ENCODE results near the gene LY6G6D.

Gene LY6G6D

GRCh38 chr6:31721351-31722020, 6.3 kb downstream of the LY6G6D start, which contains the start of gene LY6G6C:
TSS of gene LY6G6C (minus strand) at chr6:31721746. CDS start at chr6:31721679, 67 bp downstream.
- no peak for DNase-seq

DNA sequence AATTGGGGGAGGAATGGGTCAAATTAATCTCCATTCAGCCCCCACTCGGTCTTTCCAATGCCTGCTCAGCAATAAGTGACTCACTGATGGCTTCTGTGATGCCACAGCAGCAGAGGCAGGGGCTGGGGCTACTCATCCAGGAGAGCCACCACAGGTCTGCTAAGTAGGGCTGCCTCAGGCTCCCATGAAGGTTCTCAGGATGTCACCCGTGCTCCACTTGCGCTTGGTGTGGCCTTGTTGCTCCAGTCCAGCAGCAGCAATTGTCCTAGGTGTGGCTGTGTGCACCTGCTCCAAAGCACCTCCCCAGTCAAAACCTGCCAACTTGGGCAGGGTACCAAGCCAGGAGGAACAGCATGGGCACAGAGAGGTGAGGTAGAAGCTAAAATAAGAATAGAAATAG, 7.0 kb downstream of the LY6G6D start:
- no peak for DNase-seq

DNA sequence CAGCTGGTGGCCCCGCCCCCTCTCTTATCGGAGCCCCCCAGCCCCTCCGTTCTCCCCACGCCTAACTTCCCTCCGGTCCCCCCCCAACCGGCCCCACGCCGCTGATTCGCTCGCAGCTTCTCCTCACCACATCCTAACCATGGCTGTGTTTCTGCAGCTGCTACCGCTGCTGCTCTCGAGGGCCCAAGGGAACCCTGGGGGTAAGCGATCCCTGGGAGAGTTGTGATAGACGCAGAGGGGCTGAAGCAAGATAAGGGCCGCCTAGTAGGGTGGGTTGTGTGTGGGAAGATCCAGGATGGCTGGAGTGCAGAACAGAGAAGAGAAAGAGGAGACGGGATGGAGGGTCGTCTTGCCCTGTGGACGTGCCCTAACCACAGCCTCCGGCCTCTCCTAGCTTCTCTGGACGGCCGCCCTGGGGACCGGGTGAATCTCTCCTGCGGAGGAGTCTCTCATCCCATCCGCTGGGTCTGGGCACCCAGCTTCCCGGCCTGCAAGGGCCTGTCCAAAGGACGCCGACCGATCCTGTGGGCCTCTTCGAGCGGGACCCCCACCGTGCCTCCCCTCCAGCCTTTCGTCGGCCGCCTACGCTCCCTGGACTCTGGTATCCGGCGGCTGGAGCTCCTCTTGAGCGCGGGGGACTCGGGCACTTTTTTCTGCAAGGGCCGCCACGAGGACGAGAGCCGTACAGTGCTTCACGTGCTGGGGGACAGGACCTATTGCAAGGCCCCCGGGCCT, 8.3 kb downstream of the LY6G6D start, which contains the start of gene MPIG6B:
MPIG6B (plus strand) TSS at position 129 of the 735 bp plus-strand sequence; CDS start at position 140, 11 bp downstream.
- DNase-seq = no peak

DNA sequence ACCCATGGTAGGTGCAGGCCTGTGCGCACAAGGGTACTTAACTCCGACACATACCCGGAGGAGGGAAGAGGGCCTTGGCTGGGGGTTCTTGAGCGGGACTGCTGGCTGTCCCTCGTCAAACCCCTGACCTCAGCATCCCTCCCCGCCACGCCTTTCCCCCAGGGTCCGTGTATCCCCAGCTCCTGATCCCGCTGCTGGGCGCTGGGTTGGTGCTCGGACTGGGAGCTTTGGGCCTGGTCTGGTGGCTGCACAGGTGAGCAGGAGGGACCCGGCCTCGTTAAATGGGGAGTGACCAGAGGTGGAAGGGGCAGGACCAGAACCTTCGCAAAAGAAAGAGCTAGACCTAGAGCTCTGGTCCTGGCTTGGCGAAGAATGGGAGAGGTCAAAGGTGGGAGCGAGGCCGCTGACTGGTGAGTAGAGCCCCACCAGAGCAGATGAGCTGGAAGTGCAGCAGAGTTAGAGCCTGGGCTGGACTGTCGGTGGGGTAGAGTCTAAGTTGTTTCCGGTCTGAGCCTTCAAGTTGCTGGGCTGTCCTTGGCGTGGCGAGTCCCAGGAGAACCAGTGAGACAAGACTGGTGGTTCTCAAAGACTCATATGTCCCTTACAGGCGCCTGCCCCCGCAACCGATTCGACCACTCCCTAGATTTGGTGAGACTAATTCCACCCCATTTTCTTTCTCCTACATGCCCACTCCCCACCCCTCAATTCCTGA, 9.0 kb downstream of the LY6G6D start:
- DNase-seq = no peak

- DNase-seq = no peak
Observed at GRCh38 chr6:31725502-31726350, 10.6 kb downstream of the LY6G6D start.

DNA sequence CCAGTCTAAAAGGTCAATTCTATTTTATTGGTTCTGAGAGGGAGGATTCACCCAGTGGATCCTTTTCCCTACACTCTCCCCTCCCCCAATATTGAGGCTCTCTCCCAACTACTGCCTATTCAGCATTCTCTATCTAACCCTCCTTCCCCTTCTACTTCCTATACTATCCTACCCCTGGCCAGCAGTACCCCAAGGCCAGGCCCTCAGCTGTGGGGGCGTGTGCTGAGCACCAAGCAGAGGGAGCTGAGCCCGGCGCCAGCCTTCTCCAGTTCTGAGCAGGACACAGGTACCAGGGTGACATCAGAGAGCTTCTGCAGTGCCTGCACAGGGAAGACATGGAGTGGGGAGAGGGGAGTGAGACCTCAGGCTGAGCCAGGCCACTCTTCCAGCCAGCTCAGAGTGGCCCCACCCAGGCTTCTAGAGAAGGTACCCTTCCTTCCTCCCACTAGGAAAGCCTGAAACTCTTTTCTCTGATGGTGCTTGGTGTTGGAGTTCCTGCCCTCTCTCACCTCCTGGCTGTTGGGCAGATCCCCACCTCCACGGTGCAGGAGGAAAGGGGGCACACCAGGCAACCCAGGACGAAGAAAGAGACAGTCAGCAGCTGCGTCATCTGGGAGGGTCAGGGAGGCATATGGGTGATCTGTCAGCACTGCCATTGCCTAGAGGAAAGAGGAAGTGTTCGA, 12.0 kb downstream of the LY6G6D start:
- no peak for DNase-seq

- no peak for DNase-seq
Observed at GRCh38 chr6:31727717-31728671, 12.8 kb downstream of the LY6G6D start.

DNA sequence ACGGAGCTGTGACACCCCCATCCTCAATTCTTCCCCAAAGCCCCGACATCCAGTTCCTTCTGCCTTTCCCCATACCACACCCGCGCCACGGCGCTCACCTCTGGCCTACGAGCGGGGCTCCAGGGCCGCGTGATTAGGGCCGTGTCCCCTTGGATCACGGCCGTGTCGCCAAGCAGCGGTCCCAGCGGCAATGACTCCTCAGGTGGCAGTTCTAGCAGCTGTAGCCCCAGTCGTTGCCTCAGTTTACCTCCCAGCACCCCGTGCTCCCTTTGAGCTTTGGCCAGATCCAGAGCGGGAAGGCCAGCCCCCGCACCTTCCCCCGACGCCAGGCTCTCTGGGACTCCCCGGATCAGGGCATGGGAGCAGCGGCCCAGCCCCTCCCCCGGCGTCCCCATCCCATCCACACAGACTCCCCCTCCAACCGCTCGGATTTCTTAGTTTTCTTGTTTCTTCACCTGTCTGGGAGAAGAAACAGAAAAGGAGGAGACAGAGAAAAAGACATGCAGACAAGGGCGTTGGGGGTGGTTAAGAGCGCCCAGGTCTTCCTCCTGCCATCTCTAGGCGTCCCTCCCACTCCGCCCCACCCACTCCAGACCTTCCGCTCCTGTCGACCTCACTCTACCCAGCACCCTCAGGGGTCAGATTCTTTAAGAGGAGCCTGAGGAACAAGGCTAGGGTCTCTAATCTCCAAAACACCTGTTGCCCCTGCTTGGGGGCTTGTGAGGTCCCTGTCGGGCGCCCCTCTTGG, 13.8 kb downstream of the LY6G6D start, which contains the start of gene DDAH2:
DDAH2 (minus strand) TSS at position 533 of the 748 bp plus-strand sequence; CDS start at position 395, 138 bp downstream.
- DNase-seq = no peak

GRCh38 chr6:31729515-31729978, 14.4 kb downstream of the LY6G6D start:
- DNase-seq = no peak

- peak; percentile 47 for DNase-seq
Observed at GRCh38 chr6:31729979-31730630, 15.0 kb downstream of the LY6G6D start.

- DNase-seq = no peak
Observed at GRCh38 chr6:31730631-31731086, 15.5 kb downstream of the LY6G6D start.

DNA sequence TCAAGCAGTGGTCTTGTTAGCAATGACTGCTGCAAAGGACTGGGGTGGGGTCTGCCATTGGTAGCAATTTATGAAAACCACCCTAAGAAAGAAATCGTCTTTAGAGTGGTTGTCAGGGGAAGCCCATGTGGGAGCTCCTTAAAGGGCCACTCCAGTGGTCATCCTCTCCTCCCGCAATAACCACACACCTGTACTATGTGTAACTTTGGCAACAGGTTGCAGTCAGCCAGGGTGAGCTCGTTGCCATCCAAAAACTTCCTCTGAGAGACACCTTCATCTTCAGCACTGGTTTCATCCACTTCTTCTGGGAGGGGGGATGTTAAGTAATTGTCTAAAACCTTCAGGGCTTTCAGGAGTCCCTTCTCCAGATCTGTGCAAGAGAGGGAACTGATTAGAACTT, 16.9 kb downstream of the LY6G6D start:
- DNase-seq = no peak

DNA sequence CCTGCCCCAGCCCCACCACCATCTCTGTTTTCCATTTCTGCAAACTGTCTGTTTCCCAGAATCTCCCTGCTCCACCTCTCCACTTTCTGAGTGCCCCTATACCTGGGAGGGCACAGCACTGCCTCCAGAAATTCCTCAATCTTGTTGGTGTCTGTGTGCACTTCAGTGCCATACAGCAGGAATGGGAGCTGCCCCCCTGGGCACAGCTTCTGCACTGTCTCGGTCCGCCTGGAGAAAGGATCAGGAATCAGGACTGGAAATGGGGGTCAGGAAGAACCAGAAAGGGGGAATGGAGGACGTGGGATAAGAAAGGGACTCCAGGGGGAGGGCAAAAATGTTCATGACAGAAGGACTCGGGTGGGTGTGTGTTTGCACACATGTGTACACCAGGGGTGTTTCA, 18.6 kb downstream of the LY6G6D start:
- DNase-seq = no peak

DNA sequence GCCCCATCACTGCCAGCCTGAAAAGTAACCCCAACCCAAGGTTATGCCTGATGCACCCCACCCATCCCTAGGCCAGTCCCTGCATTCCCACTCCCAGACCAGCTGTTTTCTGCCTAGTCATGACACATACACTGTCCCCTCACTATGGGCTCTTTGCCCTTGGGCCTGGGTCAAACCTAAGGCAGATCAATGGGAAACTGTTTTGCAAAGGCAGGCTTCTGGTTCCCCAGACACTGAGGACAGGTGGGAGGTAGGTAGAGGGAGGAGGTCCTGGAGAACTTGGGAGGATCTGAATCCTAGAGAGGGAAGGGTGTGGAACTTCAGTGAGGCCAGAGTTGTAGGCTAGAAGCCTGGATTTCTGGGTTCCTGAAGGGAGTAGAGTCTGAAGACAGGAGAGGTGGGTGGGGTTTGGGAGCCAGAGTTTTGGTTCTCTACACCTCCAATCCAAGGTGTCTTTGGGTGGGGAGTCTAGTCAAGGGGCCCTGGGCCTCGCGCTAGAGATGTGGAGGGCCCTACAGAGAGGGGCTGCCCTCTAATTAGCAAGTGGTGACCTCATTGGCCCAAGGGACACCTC, 19.2 kb downstream of the LY6G6D start:
- DNase-seq = no peak

DNA sequence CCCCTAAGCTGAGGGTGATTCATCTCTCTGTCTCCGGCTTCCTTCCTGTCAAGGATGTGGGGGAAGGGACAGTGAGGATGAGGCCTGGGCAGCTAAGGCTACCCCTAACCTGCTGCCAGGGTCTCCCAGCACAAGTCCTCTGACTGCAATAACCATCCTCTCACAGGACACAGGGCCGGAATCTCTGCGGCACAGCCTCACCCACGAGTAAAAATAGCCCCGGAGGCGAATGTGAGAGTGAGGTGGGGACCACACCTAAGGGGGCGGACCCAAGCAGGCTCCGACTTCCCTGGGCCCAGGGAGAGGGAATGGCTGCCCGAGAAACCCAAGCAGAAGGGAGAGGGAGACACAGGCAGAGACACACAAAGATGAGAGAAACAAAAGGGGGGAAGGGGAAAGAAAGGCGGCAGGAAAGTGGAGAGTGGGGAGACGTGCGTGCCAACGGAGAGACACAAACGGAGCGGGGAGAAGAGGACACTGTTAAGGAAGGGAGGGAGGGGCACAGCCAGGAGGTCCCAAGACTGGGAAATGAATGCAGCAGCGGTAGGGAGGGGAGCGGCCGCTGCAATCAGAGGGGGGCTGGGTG, 19.8 kb downstream of the LY6G6D start:
- DNase-seq = no peak

DNA sequence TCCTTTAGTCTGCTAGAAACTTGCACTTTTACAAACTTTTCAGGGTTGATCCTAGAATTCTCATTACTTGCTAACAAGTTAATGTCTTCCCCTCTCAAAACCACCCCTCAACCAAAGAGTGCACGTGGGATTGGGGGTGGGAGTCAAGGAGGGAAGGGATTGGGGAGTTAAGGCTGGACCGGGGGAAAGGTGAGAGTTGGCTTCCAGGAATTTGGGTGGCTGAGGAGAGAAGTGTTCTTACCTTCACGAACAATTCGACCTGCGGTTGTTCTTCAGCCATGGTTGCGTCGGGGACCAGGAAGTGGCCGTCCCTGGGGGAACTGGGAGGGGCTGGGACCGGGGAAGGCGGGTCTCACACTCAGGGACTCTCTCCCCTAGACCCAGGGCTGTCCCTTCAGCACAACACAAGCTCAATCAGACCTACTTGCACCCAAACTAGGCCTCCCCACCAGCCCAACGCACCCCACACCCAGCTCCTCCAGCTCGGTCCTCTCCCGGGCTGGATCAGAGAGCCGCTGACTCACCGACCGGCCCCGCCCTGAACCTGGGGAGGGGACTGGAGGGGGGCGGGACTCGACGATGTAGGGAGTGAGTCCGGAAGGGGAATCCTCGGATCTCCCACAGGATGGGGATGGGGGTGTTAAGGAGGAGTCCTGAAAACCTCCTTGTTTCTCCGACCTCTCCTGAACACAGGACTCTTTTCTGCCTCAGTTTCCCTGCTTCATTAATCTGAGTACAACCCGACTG, 21.0 kb downstream of the LY6G6D start, which contains the start of gene CLIC1:
CLIC1 (minus strand) TSS at position 510 of the 747 bp plus-strand sequence; CDS start at position 280, 230 bp downstream.
- DNase-seq = peak; percentile 70

GRCh38 chr6:31736768-31737314, 21.7 kb downstream of the LY6G6D start:
- no peak for DNase-seq
